CD14-positive monocyte (primary cell): ENCODE measurements around the gene RETREG2. TPM values are rescaled to one million over a fixed set of nuclear protein-coding genes. Genes with fewer than 3 reads are reported as not detected.

Experiments used
- DNase-seq, 3 donors: peaks; one replicate each; pipeline ENCODE4 v3.0.0-alpha.2; 2011 to 2022
- H2AFZ ChIP-seq: 2 replicates; pipeline ENCODE4 v1.6.0; 2012; ENCODE audit warnings: mild to moderate bottlenecking, low read depth, low read length, inconsistent platforms; ENCODE audit not compliant: insufficient read depth, poor library complexity, severe bottlenecking
- H3K27ac ChIP-seq, 2 donors: 1 replicate in 1 of 2; 2 replicates in 1 of 2; pipeline ENCODE4 v1.5.1; 2012 to 2013; ENCODE audit warnings: low read length in 2 of 2, control low read depth in 1 of 2, inconsistent platforms in 1 of 2, low read depth in 1 of 2, mild to moderate bottlenecking in 1 of 2
- H3K27me3 ChIP-seq, 2 donors: one replicate each; pipeline versions ENCODE4 v1.6.0 to v1.6.1; 2011 to 2013; ENCODE audit warnings: low read length in 2 of 2; ENCODE audit not compliant: control insufficient read depth in 2 of 2, insufficient read depth in 2 of 2
- H3K36me3 ChIP-seq, 2 donors: replicated peaks in 1 of 2; 1 replicate in 1 of 2; 2 replicates in 1 of 2; pipeline versions ENCODE4 v1.5.1 to v1.6.1; 2012 to 2013; ENCODE audit warnings: low read length in 2 of 2, control low read depth in 1 of 2, inconsistent platforms in 1 of 2, mild to moderate bottlenecking in 1 of 2; ENCODE audit not compliant: insufficient read depth in 2 of 2, control insufficient read depth in 1 of 2
- H3K4me1 ChIP-seq, 2 donors: 1 replicate in 1 of 2; 2 replicates in 1 of 2; pipeline versions ENCODE4 v1.5.1 to v1.6.1; 2012 to 2013; ENCODE audit warnings: low read length in 2 of 2, control low read depth in 1 of 2, inconsistent platforms in 1 of 2, mild to moderate bottlenecking in 1 of 2, moderate library complexity in 1 of 2; ENCODE audit not compliant: insufficient read depth in 2 of 2, control insufficient read depth in 1 of 2
- H3K4me2 ChIP-seq: replicated peaks from 2 replicates; pipeline ENCODE3; 2012; ENCODE audit warnings: low read length, moderate library complexity, mild to moderate bottlenecking; ENCODE audit not compliant: poor library complexity, severe bottlenecking; ENCODE audit errors: extremely low read depth
- H3K4me3 ChIP-seq, 3 experiments: fragments of 200-600 bp in 1 of 3; sonication (generic) in 1 of 3; replicated peaks in 1 of 3; 1 replicate in 2 of 3; 2 replicates in 1 of 3; pipeline ENCODE4 v1.5.1; 2011 to 2013; ENCODE audit warnings: low read length in 3 of 3, mild to moderate bottlenecking in 3 of 3, control low read depth in 2 of 3, low read depth in 2 of 3, inconsistent platforms in 1 of 3, moderate library complexity in 1 of 3
- H3K79me2 ChIP-seq: 2 replicates; pipeline ENCODE4 v1.6.0; 2012; ENCODE audit warnings: mild to moderate bottlenecking, control low read depth, inconsistent platforms, low read length, moderate library complexity; ENCODE audit not compliant: insufficient read depth
- H3K9ac ChIP-seq: 2 replicates; pipeline ENCODE4 v1.6.0; 2017; ENCODE audit warnings: low read length, mild to moderate bottlenecking; ENCODE audit not compliant: insufficient read depth, poor library complexity, severe bottlenecking
- H3K9me3 ChIP-seq, 2 donors: replicated peaks in 1 of 2; 1 replicate in 1 of 2; 2 replicates in 1 of 2; pipeline versions ENCODE4 v1.5.1 to v1.6.1; 2012 to 2013; ENCODE audit warnings: low read length in 2 of 2, control low read depth in 1 of 2; ENCODE audit not compliant: control insufficient read depth in 1 of 2, insufficient read depth in 1 of 2
- H4K20me1 ChIP-seq: 2 replicates; pipeline ENCODE4 v1.6.0; 2012; ENCODE audit warnings: mild to moderate bottlenecking, low read length, control low read depth, moderate library complexity; ENCODE audit not compliant: insufficient read depth
- H3K27ac Mint-ChIP-seq, 7 donors: one replicate each; pipeline ENCODE4 v1.8.0; 2020; ENCODE audit warnings: mild to moderate bottlenecking in 7 of 7, mixed read lengths in 7 of 7, moderate library complexity in 6 of 7, inconsistent platforms in 2 of 7
- H3K27me3 Mint-ChIP-seq, 3 donors: one replicate each; pipeline ENCODE4 v1.8.0; 2021 to 2022; ENCODE audit warnings: low read depth in 3 of 3, mild to moderate bottlenecking in 3 of 3, mixed read lengths in 3 of 3, moderate library complexity in 3 of 3, inconsistent platforms in 1 of 3
- H3K36me3 Mint-ChIP-seq, 2 donors: one replicate each; pipeline ENCODE4 v1.8.0; 2020; ENCODE audit warnings: mixed read lengths in 2 of 2, inconsistent platforms in 1 of 2, mild to moderate bottlenecking in 1 of 2
- H3K4me1 Mint-ChIP-seq: one replicate; pipeline ENCODE4 v1.8.0; 2020; ENCODE audit warnings: mild to moderate bottlenecking, mixed read lengths
- H3K4me3 Mint-ChIP-seq, 2 donors: one replicate each; pipeline ENCODE4 v1.8.0; 2020; ENCODE audit warnings: mild to moderate bottlenecking in 2 of 2, mixed read lengths in 2 of 2, moderate library complexity in 1 of 2
- H3K9me3 Mint-ChIP-seq, 7 donors: one replicate each; pipeline ENCODE4 v1.8.0; 2020 to 2022; ENCODE audit warnings: mixed read lengths in 7 of 7, mild to moderate bottlenecking in 6 of 7, moderate library complexity in 6 of 7, inconsistent platforms in 2 of 7
- CTCF ChIP-seq: fragments of 200-600 bp; IDR thresholded peaks from one replicate; pipeline ENCODE4 v1.8.0; 2022; ENCODE audit warnings: antibody characterized with exemption, mild to moderate bottlenecking
- WGBS: methylation state at CpG from one replicate; pipeline ENCODE4 v1.1.5; 2013; ENCODE audit warnings: missing lambda C conversion rate; ENCODE audit not compliant: insufficient coverage; 5-methylcytosine and 5-hydroxymethylcytosine counted together
- intact Hi-C, 2 donors: fragments of 100-400 bp; cut with micrococcal nuclease; formaldehyde crosslinking; loops; one replicate each; pipeline versions ENCODE4 v1.15.0 to v1.15.1; 2023
- polyA plus RNA-seq, 3 donors: library from polyadenylated mRNA; depleted of rRNA in 1 of 3; unstranded in 2 of 3; stranded (reverse) in 1 of 3; fragments of 300-500 nt in 2 of 3; fragments of >200 nt in 1 of 3; fragmentation: Illumina TruSeq in 2 of 3; gene quantifications; 1 replicate in 2 of 3; 2 replicates in 1 of 3; pipeline ENCODE4 v1.2.3, GENCODE V29; 2012 to 2021

RETREG2 gene
- polyA plus RNA-seq, 3 donors, result 37.7 to 60.9 (median 39.4) TPM

DNA sequence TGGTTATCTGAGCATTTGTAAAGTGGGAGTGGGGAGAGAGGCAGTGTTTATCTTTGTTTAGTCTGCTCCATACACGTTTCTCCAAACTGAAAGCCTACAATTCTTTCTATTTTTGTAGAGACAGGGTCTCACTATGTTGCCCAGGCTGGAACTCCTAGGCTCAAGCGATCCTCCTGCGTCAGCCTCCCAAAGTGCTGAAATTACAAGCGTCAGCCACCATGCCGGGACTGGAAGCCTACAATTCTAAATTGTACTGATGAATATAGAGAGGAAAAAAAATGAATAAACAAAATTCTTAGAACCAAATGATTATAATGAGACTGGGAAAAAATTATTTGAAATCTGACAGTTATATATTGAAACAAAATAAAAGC lies 27.1 kb downstream of the RETREG2 start:
- Histone ChIP-seq H4K20me1 (peaks cover 10% of the 10 kb centered on the region), H3K27ac (no peak overlapping the region), H3K9ac (no peak overlapping the region), H3K4me3 (no peak overlapping the region), H3K36me3 (peaks cover 16 to 25% of the 10 kb centered on the region in 2 donors), H3K4me1 (peaks cover 17 to 21% of the 10 kb centered on the region in 2 donors), H3K27me3 (no peaks in the 10 kb centered on the region), H3K9me3 (peaks cover 0 to 4% of the 10 kb centered on the region in 2 donors), H3K4me2 (no peak overlapping the region), H2AFZ (no peak overlapping the region), H3K79me2 (no peaks in the 10 kb centered on the region)
- Mint-ChIP-seq H3K4me3 (no peak overlapping the region), H3K27me3 (peaks cover 2 to 3% (median 2%) of the 10 kb centered on the region in 3 donors), H3K36me3 (peaks cover 23 to 27% of the 10 kb centered on the region in 2 donors), H3K9me3 (peaks cover 2 to 8% (median 4%) of the 10 kb centered on the region in 7 donors), H3K4me1 (peaks cover 32% of the 10 kb centered on the region), H3K27ac (no peak overlapping the region)
- no peak for TF ChIP-seq CTCF
- intact Hi-C loops, result no loop called here
- no peak for DNase-seq
- no CpG with 5 or more reads among the region's 5 CpGs for WGBS

DNA sequence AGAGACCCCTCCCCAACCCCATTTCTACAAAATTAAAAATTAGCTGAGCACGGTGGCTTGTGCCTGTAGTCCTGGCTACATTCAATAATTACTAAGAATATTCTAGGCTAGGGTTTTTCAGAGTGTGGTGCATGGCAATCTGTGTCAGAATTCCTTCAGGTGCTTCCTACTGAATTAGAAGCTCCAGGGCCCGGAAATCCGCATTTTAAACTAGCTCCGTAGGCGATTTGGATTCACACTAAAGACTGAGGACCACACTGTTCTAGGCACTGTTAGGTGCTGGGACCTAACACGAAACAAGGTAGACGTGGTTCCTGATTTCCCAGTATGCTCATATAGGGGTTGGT lies 27.9 kb downstream of the RETREG2 start:
- peaks cover 0 to 4% of the 10 kb centered on the region in 2 donors for H3K9me3 ChIP-seq
- Mint-ChIP-seq H3K4me1 (peaks cover 35% of the 10 kb centered on the region), H3K27me3 (peaks cover 2 to 3% (median 2%) of the 10 kb centered on the region in 3 donors), H3K27ac (peak overlapping the region; percentile 87 to 96 (median 92)), H3K9me3 (peaks cover 2 to 8% (median 4%) of the 10 kb centered on the region in 7 donors), H3K36me3 (peaks cover 26 to 30% of the 10 kb centered on the region in 2 donors), H3K4me3 (peak overlapping the region; percentile 86 to 98)
- peaks cover 17 to 21% of the 10 kb centered on the region in 2 donors for H3K4me1 ChIP-seq
- peak overlapping the region; percentile 73 to 85 (median 78) for H3K4me3 ChIP-seq
- intact Hi-C loops, result loop anchor here in 1 of 2 donors (2.0 kb wide), 1 partner anchor 27 kb away; the partner anchor contains the start of gene RETREG2
- H2AFZ ChIP-seq, result peak overlapping the region; percentile 93
- TF ChIP-seq CTCF, result no peak
- H3K36me3 ChIP-seq, result peaks cover 16 to 31% of the 10 kb centered on the region in 2 donors
- H3K27me3 ChIP-seq, result no peaks in the 10 kb centered on the region
- 16% methylated on average over 6 of the region's 7 CpGs for WGBS
- H3K27ac ChIP-seq, result peak overlapping the region; percentile 79 to 91
- H3K4me2 ChIP-seq, result peak overlapping the region; percentile 91
- DNase-seq, result peak in 1 of 3 donors; percentile 20
- peak overlapping the region; percentile 78 for H3K9ac ChIP-seq
- H3K79me2 ChIP-seq, result no peaks in the 10 kb centered on the region
- peaks cover 10% of the 10 kb centered on the region for H4K20me1 ChIP-seq
